IMR-90 (cell line): Measurements from ENCODE around the gene STAM. TPM values are rescaled to one million over a fixed set of nuclear protein-coding genes. Genes with fewer than 3 reads are reported as not detected.
"Not testable (repeated sequence)": the region's sequence is repeated elsewhere in the genome, so short reads cannot be mapped to it uniquely, and the experiment has no call there.

ENCODE experiments used
- ATAC-seq: fragments of 200-7000 bp; cut with Tn5 transposase; 2 replicates; pipeline ENCODE4 v1.9.1; 2020; ENCODE audit warnings: low read depth, mild to moderate bottlenecking, moderate library complexity
- BruUV-seq: library from RNA; stranded (reverse); fragments of 400-500 nt; replicated peaks from 2 replicates; lab custom pipeline; 2021; lab: Mats Ljungman, UMichigan
- CTCF ChIA-PET: fragments of 300-600 bp; formaldehyde crosslinking; extraction: SDS; loops from one replicate; lab custom pipeline; 2021; ENCODE audit warnings: antibody characterized with exemption; lab: Yijun Ruan, JAX
- POLR2A ChIA-PET: fragments of 300-600 bp; sonication (Branson Sonifier 250); formaldehyde crosslinking; loops from one replicate; lab custom pipeline; 2022; ENCODE audit warnings: antibody characterized with exemption; ENCODE audit not compliant: unreplicated experiment; lab: Charles Lee
- DNase-seq: peaks from one replicate; pipeline ENCODE4 v3.0.0; 2013
- H2AFZ ChIP-seq: replicated peaks from 2 replicates; pipeline ENCODE3; 2013; ENCODE audit warnings: low read length, mild to moderate bottlenecking; ENCODE audit not compliant: poor library complexity
- H2AK5ac ChIP-seq: 2 replicates; pipeline ENCODE4 v1.6.1; 2013; ENCODE audit warnings: low read depth, low read length, inconsistent platforms
- H2AK9ac ChIP-seq: replicated peaks from 2 replicates; pipeline ENCODE3; 2013; ENCODE audit warnings: mild to moderate bottlenecking, low read depth, low read length, moderate library complexity; ENCODE audit not compliant: poor library complexity
- H2BK120ac ChIP-seq: 2 replicates; pipeline ENCODE4 v1.6.1; 2013; ENCODE audit warnings: low read depth, low read length, inconsistent platforms
- H2BK15ac ChIP-seq: 3 replicates; pipeline ENCODE4 v1.6.1; 2013; ENCODE audit warnings: low read depth, low read length, inconsistent platforms
- H2BK20ac ChIP-seq: 2 replicates; pipeline ENCODE4 v1.6.1; 2013; ENCODE audit warnings: low read depth, mild to moderate bottlenecking, inconsistent platforms, low read length, moderate library complexity
- H2BK5ac ChIP-seq: 2 replicates; pipeline ENCODE4 v1.6.1; 2013; ENCODE audit warnings: mild to moderate bottlenecking, low read depth, low read length, inconsistent platforms; ENCODE audit not compliant: poor library complexity, severe bottlenecking
- H3K14ac ChIP-seq: replicated peaks from 2 replicates; pipeline ENCODE4 v1.6.1; 2013; ENCODE audit warnings: low read depth, low read length, inconsistent platforms
- H3K18ac ChIP-seq: 2 replicates; pipeline ENCODE4 v1.6.1; 2013; ENCODE audit warnings: low read depth, low read length, control low read depth
- H3K23ac ChIP-seq: 2 replicates; pipeline ENCODE4 v1.6.1; 2013; ENCODE audit warnings: low read depth, low read length, inconsistent platforms
- H3K27ac ChIP-seq: 2 replicates; pipeline ENCODE4 v1.5.1; 2013; ENCODE audit warnings: mild to moderate bottlenecking, control low read depth, low read length; ENCODE audit not compliant: insufficient read depth
- H3K27me3 ChIP-seq: 2 replicates; pipeline ENCODE4 v1.6.1; 2013; ENCODE audit warnings: low read length; ENCODE audit not compliant: control insufficient read depth, insufficient read depth
- H3K36me3 ChIP-seq: 2 replicates; pipeline ENCODE4 v1.6.1; 2013; ENCODE audit warnings: low read length, mixed read lengths; ENCODE audit not compliant: control insufficient read depth, insufficient read depth
- H3K4ac ChIP-seq: 2 replicates; pipeline ENCODE4 v1.6.1; 2013; ENCODE audit warnings: low read depth, low read length, inconsistent platforms
- H3K4me1 ChIP-seq: 2 replicates; pipeline ENCODE4 v1.6.1; 2013; ENCODE audit warnings: low read length, mixed read lengths; ENCODE audit not compliant: control insufficient read depth, insufficient read depth
- H3K4me2 ChIP-seq: 2 replicates; pipeline ENCODE4 v1.6.1; 2013; ENCODE audit warnings: low read depth, mild to moderate bottlenecking, control low read depth, low read length, moderate library complexity
- H3K4me3 ChIP-seq: 2 replicates; pipeline ENCODE4 v1.5.1; 2013; ENCODE audit warnings: low read depth, mild to moderate bottlenecking, control low read depth, low read length, moderate library complexity; ENCODE audit not compliant: insufficient read depth
- H3K56ac ChIP-seq: 2 replicates; pipeline ENCODE4 v1.6.1; 2013; ENCODE audit warnings: low read length, inconsistent platforms; ENCODE audit not compliant: insufficient read depth; ENCODE audit errors: extremely low read depth
- H3K79me1 ChIP-seq, 2 experiments: 2 replicates each; pipeline ENCODE4 v1.6.1; 2013; ENCODE audit warnings: low read length in 2 of 2, inconsistent platforms in 1 of 2, low read depth in 1 of 2
- H3K9ac ChIP-seq: 2 replicates; pipeline ENCODE4 v1.6.1; 2013; ENCODE audit warnings: low read depth, low read length, control low read depth
- H3K9me1 ChIP-seq: 2 replicates; pipeline ENCODE4 v1.6.1; 2013; ENCODE audit warnings: low read length, inconsistent platforms; ENCODE audit not compliant: insufficient read depth
- H3K9me3 ChIP-seq: 2 replicates; pipeline ENCODE4 v1.6.1; 2013; ENCODE audit warnings: low read length; ENCODE audit not compliant: control insufficient read depth, insufficient read depth
- H4K20me1 ChIP-seq: 2 replicates; pipeline ENCODE4 v1.6.1; 2013; ENCODE audit warnings: low read length, inconsistent platforms; ENCODE audit not compliant: insufficient read depth
- H4K5ac ChIP-seq: 2 replicates; pipeline ENCODE4 v1.6.1; 2013; ENCODE audit warnings: mild to moderate bottlenecking, low read depth, low read length, control low read depth
- H4K8ac ChIP-seq, 2 experiments: 2 replicates each; pipeline ENCODE4 v1.6.1; 2013; ENCODE audit warnings: low read depth in 2 of 2, low read length in 2 of 2, control low read depth in 1 of 2, inconsistent platforms in 1 of 2
- H4K91ac ChIP-seq: 2 replicates; pipeline ENCODE4 v1.6.1; 2013; ENCODE audit warnings: low read depth, low read length, inconsistent platforms; ENCODE audit not compliant: insufficient read depth
- CHD1 ChIP-seq: IDR thresholded peaks from 2 replicates; pipeline ENCODE4 v1.6.1; 2012; ENCODE audit warnings: low read depth, low read length, improper control_type of control experiment
- WGBS, 2 experiments: methylation state at CpG; one replicate each; pipeline versions ENCODE4 v1.1.5 to v1.1.7; 2013; ENCODE audit warnings: missing lambda C conversion rate in 2 of 2; ENCODE audit not compliant: insufficient read length in 1 of 2; ENCODE audit errors: extremely low coverage in 2 of 2; 5-methylcytosine and 5-hydroxymethylcytosine counted together
- dilution Hi-C: fragments of 300-500 bp; cut with HindIII; formaldehyde crosslinking; loops from one replicate; pipeline ENCODE4 v1.14.3; 2018; ENCODE audit warnings: low sequenced_read_pairs; ENCODE audit not compliant: unreplicated experiment
- in situ Hi-C: fragments of 300-500 bp; cut with MboI; formaldehyde crosslinking; loops from 3 replicates; pipeline ENCODE4 v1.14.3; 2019; ENCODE audit warnings: low sequenced_read_pairs, inconsistent platforms, mixed read lengths
- intact Hi-C: fragments of 100-400 bp; cut with micrococcal nuclease; formaldehyde crosslinking; loops from 2 replicates; pipeline ENCODE4 v1.10.0; 2022
- polyA plus RNA-seq, 3 experiments: library from polyadenylated mRNA; depleted of rRNA; stranded (reverse); fragments of >200 nt; gene quantifications; 2 replicates each; pipeline ENCODE4 v1.2.3, GENCODE V29; 2012; ENCODE audit warnings: low replicate concordance in 1 of 3
- total RNA-seq: library from RNA; depleted of rRNA; stranded (reverse); fragments of >200 nt; gene quantifications from 2 replicates; pipeline ENCODE4 v1.2.3, GENCODE V29; 2012
- TF ChIP-seq, protein P1 (sequence below): conservative IDR thresholded peaks from 2 replicates; pipeline ENCODE4 v1.5.1; 2012; ENCODE audit warnings: mild to moderate bottlenecking, low read depth, low read length, improper control_type of control experiment
- TF ChIP-seq, protein P2 (sequence below): fragments of 150-350 bp; IDR thresholded peaks from 2 replicates; pipeline ENCODE4 v1.6.1; 2017; ENCODE audit warnings: mild to moderate bottlenecking, antibody characterized with exemption, low read length, low read depth

STAM gene
- total and polyA plus RNA-seq, 2 of the 4 experiments (the other 2 are of a cell fraction), result 22.9 to 23.3 TPM

GRCh38 chr10:17626656-17627055, 17.3 kb upstream of the STAM start:
- DNase-seq (no peak), ATAC-seq (no peak)
- CTCF ChIA-PET, result interaction anchor here (1.1 kb wide), 1 partner anchor 9 kb away, joined by 6 read pairs; no protein-coding TSS in a partner anchor
- Histone ChIP-seq H3K23ac (no peak overlapping the region), H3K36me3 (no peaks in the 10 kb centered on the region), H3K9me1 (no peaks in the 10 kb centered on the region), H3K18ac (no peak overlapping the region), H3K4ac (no peak overlapping the region), H2BK15ac (no peak overlapping the region), H3K9me3 (0 out of 2 replicates have a peak, but pooled peaks cover 2% of the 10 kb centered on the region), H2BK120ac (no peak overlapping the region), H4K8ac (no peak overlapping the region), H2BK20ac (no peak overlapping the region), H3K4me3 (no peak overlapping the region), H3K4me1 (no peaks in the 10 kb centered on the region), H2AK5ac (no peak overlapping the region), H2AK9ac (no peak overlapping the region), H3K56ac (no peak overlapping the region), H2AFZ (no peak overlapping the region), H3K9ac (no peak overlapping the region), H3K27me3 (peaks cover 6% of the 10 kb centered on the region), H4K91ac (no peak overlapping the region), H4K20me1 (no peaks in the 10 kb centered on the region), H4K5ac (no peak overlapping the region), H3K79me1 (no peaks in the 10 kb centered on the region), H3K4me2 (no peak overlapping the region), H2BK5ac (no peak overlapping the region), H3K14ac (no peak overlapping the region), H3K27ac (no peak overlapping the region)
- in situ Hi-C loops (no loop called here), intact Hi-C loops (no loop called here), dilution Hi-C loops (no loop called here)
- BruUV-seq, result no TSS peak
- no CpG with 5 or more reads among the region's 1 CpG for WGBS, 2 experiments
- no peak for TF ChIP-seq CHD1
- TF ChIP-seq, protein P1, sequence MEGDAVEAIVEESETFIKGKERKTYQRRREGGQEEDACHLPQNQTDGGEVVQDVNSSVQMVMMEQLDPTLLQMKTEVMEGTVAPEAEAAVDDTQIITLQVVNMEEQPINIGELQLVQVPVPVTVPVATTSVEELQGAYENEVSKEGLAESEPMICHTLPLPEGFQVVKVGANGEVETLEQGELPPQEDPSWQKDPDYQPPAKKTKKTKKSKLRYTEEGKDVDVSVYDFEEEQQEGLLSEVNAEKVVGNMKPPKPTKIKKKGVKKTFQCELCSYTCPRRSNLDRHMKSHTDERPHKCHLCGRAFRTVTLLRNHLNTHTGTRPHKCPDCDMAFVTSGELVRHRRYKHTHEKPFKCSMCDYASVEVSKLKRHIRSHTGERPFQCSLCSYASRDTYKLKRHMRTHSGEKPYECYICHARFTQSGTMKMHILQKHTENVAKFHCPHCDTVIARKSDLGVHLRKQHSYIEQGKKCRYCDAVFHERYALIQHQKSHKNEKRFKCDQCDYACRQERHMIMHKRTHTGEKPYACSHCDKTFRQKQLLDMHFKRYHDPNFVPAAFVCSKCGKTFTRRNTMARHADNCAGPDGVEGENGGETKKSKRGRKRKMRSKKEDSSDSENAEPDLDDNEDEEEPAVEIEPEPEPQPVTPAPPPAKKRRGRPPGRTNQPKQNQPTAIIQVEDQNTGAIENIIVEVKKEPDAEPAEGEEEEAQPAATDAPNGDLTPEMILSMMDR, result no peak
- TF ChIP-seq, protein P2, sequence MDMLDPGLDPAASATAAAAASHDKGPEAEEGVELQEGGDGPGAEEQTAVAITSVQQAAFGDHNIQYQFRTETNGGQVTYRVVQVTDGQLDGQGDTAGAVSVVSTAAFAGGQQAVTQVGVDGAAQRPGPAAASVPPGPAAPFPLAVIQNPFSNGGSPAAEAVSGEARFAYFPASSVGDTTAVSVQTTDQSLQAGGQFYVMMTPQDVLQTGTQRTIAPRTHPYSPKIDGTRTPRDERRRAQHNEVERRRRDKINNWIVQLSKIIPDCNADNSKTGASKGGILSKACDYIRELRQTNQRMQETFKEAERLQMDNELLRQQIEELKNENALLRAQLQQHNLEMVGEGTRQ, result no peak
- POLR2A ChIA-PET, result interaction anchor here (0.7 kb wide), 1 partner anchor 64 kb away, joined by 4 read pairs; no protein-coding TSS in a partner anchor

DNA sequence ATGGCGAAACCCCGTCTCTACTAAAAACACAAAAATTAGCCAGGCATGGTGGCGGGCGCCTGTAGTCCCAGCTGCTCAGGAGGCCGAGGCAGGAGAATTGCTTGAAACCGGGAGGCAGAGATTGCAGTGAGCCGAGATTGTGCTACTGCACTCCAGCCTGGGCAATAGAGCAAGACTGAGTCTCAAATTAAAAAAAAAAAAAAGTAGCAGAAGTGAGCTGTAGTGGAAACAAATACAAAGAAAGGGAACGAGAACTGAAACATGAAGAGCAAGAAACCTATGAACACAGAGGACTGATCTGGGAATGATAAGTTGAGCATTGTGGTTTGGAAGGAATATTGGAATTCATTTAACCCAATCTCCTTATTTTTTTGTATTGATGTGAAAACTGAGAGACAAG, 11.4 kb upstream of the STAM start:
- H3K9me3 ChIP-seq, H2AK9ac ChIP-seq, POLR2A ChIA-PET, H2BK20ac ChIP-seq, ATAC-seq, H4K20me1 ChIP-seq, H2BK5ac ChIP-seq, H4K5ac ChIP-seq, H3K27ac ChIP-seq, H3K14ac ChIP-seq, H3K4me2 ChIP-seq, H3K23ac ChIP-seq, H3K4me3 ChIP-seq, H3K4me1 ChIP-seq, H4K91ac ChIP-seq, H3K18ac ChIP-seq, H3K9ac ChIP-seq, BruUV-seq, H3K79me1 ChIP-seq, H2AK5ac ChIP-seq, H3K36me3 ChIP-seq, H2BK15ac ChIP-seq, intact Hi-C loops, CTCF ChIA-PET, H3K56ac ChIP-seq, dilution Hi-C loops, H3K4ac ChIP-seq, H2BK120ac ChIP-seq, DNase-seq, H2AFZ ChIP-seq, H4K8ac ChIP-seq, in situ Hi-C loops, H3K9me1 ChIP-seq, H3K27me3 ChIP-seq: not testable (repeated sequence)
- WGBS, 2 experiments, result 94% methylated on average over 3 of the region's 8 CpGs; no CpG with 5 or more reads in 1 of the 2 experiments
